Left ventricle myocardium inferior (tissue), 1 donor: ENCODE results near the gene SLC25A29. TPM values are rescaled to one million over a fixed set of nuclear protein-coding genes. Genes with fewer than 3 reads are reported as not detected.

Experiments used
- DNase-seq: peaks from one replicate; pipeline ENCODE4 v3.0.0-alpha.2; 2020
- H3K27ac ChIP-seq: fragments of 200-600 bp; replicated peaks from 2 replicates; pipeline ENCODE4 v1.8.0; 2021
- H3K27me3 ChIP-seq: fragments of 200-600 bp; 2 replicates; pipeline ENCODE4 v1.8.0; 2021; ENCODE audit warnings: low read depth
- H3K36me3 ChIP-seq: fragments of 200-600 bp; 2 replicates; pipeline ENCODE4 v1.8.0; 2021
- H3K4me1 ChIP-seq: fragments of 200-600 bp; 2 replicates; pipeline ENCODE4 v1.8.0; 2021
- H3K4me3 ChIP-seq: fragments of 200-600 bp; 2 replicates; pipeline ENCODE4 v1.8.0; 2021; ENCODE audit warnings: mild to moderate bottlenecking, moderate library complexity
- H3K9me3 ChIP-seq: fragments of 200-600 bp; replicated peaks from 2 replicates; pipeline ENCODE4 v1.8.0; 2021
- intact Hi-C: fragments of 100-400 bp; cut with micrococcal nuclease; formaldehyde crosslinking; loops from one replicate; pipeline ENCODE4 v1.11.0; 2022
- total RNA-seq: library from RNA; stranded (reverse); fragmentation: NEBNext Ultra II Directional; extraction: Animal tissue kit (Norgen Biotek cat#: 25700); gene quantifications from one replicate; pipeline ENCODE4 v1.2.1, GENCODE V29; 2021
- TF ChIP-seq, protein P1 (sequence below): fragments of 200-600 bp; IDR thresholded peaks from 2 replicates; pipeline ENCODE4 v1.8.0; 2021; ENCODE audit warnings: antibody characterized with exemption, mild to moderate bottlenecking, borderline replicate concordance
- donor health status: DM: no; HTN: yes; CAD: no; lungs with severe emphysema.

The SLC25A29 gene
- total RNA-seq, 1 donor from 2014 or later = 24.5 TPM

DNA sequence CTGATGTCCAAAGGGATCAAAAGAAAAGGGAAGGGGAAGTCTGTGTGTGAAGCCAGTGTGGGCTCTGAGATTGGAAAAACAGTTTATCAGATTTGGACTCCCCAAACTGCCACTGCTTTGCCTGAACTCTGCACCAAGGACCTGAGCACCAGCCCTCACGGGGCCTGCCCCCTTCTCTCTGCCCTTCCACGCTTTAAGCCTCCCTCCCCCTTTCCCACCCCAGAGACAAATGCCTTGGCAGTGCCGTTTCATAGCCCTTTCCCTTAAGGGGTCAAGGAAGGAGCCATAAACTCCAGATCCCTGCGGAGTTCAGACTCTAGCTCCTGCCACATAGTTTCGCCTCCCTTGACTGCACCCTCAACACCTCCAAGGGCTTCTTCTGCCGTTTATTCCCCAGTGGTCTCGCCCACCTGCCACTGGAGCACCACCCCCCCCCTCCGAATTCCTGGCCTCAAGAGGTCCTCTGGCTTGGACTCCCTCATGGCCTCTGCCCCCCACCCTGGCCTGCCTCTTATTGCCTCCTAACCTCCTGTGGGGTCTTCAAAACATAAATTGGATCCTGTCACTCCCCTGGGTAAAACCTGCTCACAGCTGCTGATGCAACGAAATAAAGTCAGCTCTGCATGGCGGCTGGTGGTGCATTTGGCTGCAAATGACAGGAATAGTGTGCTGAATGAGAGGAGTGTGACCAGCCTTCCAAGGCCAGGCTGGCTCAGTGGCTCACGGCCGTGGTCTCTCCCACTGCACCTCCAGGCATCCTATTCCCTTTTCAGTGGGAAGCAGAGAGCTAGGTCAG is 18.8 kb downstream of the SLC25A29 start:
- Histone ChIP-seq H3K27me3 (no peaks in the 10 kb centered on the region), H3K9me3 (no peaks in the 10 kb centered on the region), H3K36me3 (peaks cover 14% of the 10 kb centered on the region), H3K4me3 (no peak overlapping the region), H3K4me1 (peaks cover 76% of the 10 kb centered on the region), H3K27ac (no peak overlapping the region)
- DNase-seq = no peak
- intact Hi-C loops = loop anchor here (10.0 kb wide), 1 partner anchor 87 kb away; the partner anchor contains the start of gene WDR25
- TF ChIP-seq, protein P1, sequence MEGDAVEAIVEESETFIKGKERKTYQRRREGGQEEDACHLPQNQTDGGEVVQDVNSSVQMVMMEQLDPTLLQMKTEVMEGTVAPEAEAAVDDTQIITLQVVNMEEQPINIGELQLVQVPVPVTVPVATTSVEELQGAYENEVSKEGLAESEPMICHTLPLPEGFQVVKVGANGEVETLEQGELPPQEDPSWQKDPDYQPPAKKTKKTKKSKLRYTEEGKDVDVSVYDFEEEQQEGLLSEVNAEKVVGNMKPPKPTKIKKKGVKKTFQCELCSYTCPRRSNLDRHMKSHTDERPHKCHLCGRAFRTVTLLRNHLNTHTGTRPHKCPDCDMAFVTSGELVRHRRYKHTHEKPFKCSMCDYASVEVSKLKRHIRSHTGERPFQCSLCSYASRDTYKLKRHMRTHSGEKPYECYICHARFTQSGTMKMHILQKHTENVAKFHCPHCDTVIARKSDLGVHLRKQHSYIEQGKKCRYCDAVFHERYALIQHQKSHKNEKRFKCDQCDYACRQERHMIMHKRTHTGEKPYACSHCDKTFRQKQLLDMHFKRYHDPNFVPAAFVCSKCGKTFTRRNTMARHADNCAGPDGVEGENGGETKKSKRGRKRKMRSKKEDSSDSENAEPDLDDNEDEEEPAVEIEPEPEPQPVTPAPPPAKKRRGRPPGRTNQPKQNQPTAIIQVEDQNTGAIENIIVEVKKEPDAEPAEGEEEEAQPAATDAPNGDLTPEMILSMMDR = no peak

DNA sequence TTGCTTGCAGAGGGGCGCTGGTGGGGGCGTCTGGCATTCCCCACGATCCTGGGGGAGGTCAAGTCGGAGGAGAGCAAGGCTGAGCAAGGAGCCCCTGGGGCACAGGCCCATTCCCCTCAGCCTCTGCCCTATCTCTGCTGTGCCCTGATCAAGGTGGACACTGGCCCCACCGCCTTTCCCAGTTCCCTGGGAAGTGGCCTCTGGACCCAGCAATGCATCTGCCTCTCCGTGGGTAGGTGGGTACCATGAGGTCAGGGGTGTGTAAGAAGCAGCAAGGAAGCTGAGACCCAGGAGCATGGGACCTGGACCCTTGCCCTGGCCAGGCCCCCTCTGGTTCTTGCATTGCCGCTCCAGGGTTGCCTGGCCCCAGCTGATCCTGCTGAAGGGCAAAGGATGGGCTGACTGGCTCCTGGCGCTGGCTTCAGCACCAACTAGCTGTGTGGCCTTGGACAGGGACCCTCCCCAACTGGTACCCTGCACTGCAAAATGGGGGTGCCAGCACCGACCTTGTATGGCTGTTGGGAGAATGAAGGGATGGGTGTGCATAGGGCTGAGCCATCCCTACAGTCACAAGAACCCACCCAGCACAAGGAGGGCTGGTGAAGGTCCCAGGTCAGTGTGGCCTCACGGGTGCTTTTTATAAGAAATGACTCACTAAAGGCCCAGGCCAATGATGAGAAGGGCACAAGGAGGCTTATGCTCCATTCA is 19.6 kb downstream of the SLC25A29 start:
- Histone ChIP-seq H3K27ac (no peak overlapping the region), H3K4me3 (no peak overlapping the region), H3K27me3 (no peaks in the 10 kb centered on the region), H3K4me1 (peaks cover 83% of the 10 kb centered on the region), H3K9me3 (no peaks in the 10 kb centered on the region), H3K36me3 (peaks cover 6% of the 10 kb centered on the region)
- DNase-seq = no peak
- TF ChIP-seq, protein P1 = no peak
- intact Hi-C loops = loop anchor here (10.0 kb wide), 1 partner anchor 88 kb away; the partner anchor contains the start of gene WDR25

DNA sequence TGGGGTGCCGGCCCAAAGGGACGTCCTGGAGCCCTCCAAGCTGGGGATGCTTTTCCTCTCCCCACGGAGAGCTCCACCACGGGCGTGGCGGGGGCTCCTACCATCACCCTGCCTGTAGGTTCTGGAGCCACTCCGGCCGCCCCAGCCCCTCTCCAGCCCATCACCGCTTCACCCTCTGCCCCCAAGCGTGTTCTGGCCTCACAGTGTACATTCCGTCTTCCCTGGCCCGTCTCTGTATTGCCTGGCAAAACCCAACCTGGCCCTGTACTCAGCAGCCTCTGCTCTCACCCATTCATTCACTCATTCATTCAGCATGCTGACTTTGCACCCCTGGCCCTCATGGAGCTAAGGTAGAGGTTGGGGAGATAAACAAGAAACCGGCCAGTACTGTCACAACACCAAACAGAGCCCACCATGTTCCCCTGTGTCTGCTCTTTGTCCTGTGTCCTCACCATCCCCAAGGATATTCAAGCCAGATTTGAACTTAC is 20.3 kb downstream of the SLC25A29 start:
- intact Hi-C loops = loop anchor here (10.0 kb wide), 1 partner anchor 89 kb away; the partner anchor contains the start of gene WDR25
- H3K27me3 ChIP-seq = no peaks in the 10 kb centered on the region
- H3K27ac ChIP-seq = peak overlapping the region; percentile 94

DNA sequence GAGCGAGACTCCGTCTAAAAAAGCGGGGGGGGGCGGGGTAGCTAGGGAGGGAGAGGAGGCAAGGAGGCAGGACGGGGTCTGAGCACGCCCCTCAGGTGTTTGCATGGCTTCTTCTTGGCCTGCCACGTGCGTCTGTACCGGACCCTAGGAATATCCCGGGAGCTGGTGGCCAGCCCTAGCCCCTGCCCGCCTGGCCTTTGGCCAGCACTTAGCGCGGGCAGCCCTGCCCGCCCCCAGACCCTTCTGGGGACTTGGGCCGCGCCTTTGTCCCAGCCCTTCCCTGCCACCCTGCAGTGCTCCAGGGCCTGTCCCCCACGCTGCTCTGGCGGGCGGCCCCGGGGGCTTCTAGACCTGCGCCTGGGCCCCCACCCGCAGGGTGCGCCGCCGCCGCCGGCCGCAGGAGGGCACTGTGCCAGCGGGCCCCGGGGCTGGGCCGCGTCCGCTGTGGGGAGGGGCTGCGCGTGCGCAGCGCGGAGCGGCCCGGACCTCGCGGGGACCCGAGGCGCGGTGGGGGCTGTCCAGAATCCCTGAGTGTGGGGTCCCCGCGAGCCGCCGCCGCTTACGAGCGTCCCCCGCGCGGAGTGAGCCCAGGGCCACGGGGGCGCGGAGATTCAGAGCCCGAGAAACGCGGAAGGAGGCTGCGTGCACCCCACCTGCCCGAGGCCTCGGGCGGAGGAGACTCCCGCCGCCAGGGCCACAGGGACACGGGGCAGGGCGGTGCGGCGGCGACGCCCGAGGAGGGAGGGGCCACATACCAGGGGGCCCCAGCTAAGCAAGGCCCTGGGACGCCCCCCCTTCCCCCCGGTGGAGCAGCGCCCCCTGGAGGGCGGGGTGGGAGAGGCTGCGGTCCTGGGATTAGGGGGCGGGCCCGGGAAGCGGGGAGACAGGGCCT is 21.0 kb downstream of the SLC25A29 start:
- intact Hi-C loops = loop anchor here (10.0 kb wide), 1 partner anchor 90 kb away; the partner anchor contains the start of gene WDR25
- Histone ChIP-seq H3K36me3 (no peaks in the 10 kb centered on the region), H3K27ac (peak overlapping the region; percentile 94), H3K27me3 (no peaks in the 10 kb centered on the region), H3K9me3 (no peaks in the 10 kb centered on the region), H3K4me1 (peaks cover 80% of the 10 kb centered on the region), H3K4me3 (peak overlapping the region; percentile 94)
- peak; percentile 68 for DNase-seq
- TF ChIP-seq, protein P1 = peak; percentile 69

More for the DNA sequence above, 20.3 kb downstream of the SLC25A29 start:
- peaks cover 87% of the 10 kb centered on the region for H3K4me1 ChIP-seq
- H3K9me3 ChIP-seq = no peaks in the 10 kb centered on the region
- peaks cover under 1% of the 10 kb centered on the region for H3K36me3 ChIP-seq
- TF ChIP-seq, protein P1 = no peak
- peak overlapping the region; percentile 94 for H3K4me3 ChIP-seq
- DNase-seq = no peak
